ENCODE data around the gene COA8. TPM values are rescaled to one million over a fixed set of nuclear protein-coding genes. Genes with fewer than 3 reads are reported as not detected.
A peak's percentile ranks its signal among the peaks of the same experiment; 100 is the strongest.

The COA8 gene
- total and polyA plus RNA-seq, 2 of the 4 experiments (the other 2 are of a cell fraction): 12.2 to 21.1 TPM

GRCh38 chr14:103520269-103520656, 42.5 kb upstream of the COA8 start:
- Histone ChIP-seq H3K14ac (replicated peaks; ENCODE audit: low read depth, low read length) (no peak overlapping the region), H3K27me3 (ENCODE audit: control insufficient read depth, insufficient read depth, low read length) (peaks cover 15% of the 10 kb centered on the region), H2AFZ (replicated peaks; ENCODE audit: low read length, poor library complexity) (no peak overlapping the region), H3K4ac (ENCODE audit: low read depth, low read length) (no peak overlapping the region), H2AK9ac (replicated peaks; ENCODE audit: low read depth, low read length, poor library complexity) (peak overlapping the region; percentile 25), H2BK15ac (ENCODE audit: low read depth, low read length) (no peak overlapping the region), H3K4me3 (ENCODE audit: insufficient read depth, low read depth, low read length) (no peak overlapping the region), H3K56ac (ENCODE audit: extremely low read depth, insufficient read depth, low read length) (no peak overlapping the region), H2BK20ac (ENCODE audit: low read depth, low read length) (no peak overlapping the region), H2BK5ac (ENCODE audit: low read depth, low read length, poor library complexity, severe bottlenecking) (no peak overlapping the region), H3K79me1 (ENCODE audit: low read depth in 1 of 2, low read length in 2 of 2) (peaks cover 0 to 5% of the 10 kb centered on the region in 2 experiments; a peak in 1 of 4 replicates), H3K27ac (ENCODE audit: insufficient read depth, low read length) (no peak overlapping the region), H4K91ac (ENCODE audit: insufficient read depth, low read depth, low read length) (no peak overlapping the region), H2BK120ac (ENCODE audit: low read depth, low read length) (no peak overlapping the region), H3K9me1 (ENCODE audit: insufficient read depth, low read length) (no peaks in the 10 kb centered on the region), H4K5ac (ENCODE audit: low read depth, low read length) (no peak overlapping the region), H3K18ac (ENCODE audit: low read depth, low read length) (no peak overlapping the region), H3K23ac (ENCODE audit: low read depth, low read length) (no peak overlapping the region), H3K36me3 (ENCODE audit: control insufficient read depth, insufficient read depth, low read length) (no peaks in the 10 kb centered on the region), H3K4me2 (ENCODE audit: low read depth, low read length) (no peak overlapping the region), H4K8ac (ENCODE audit: low read depth in 2 of 2, low read length in 2 of 2) (no peak overlapping the region), H2AK5ac (ENCODE audit: low read depth, low read length) (no peak overlapping the region), H3K9ac (ENCODE audit: low read depth, low read length) (no peak overlapping the region), H4K20me1 (ENCODE audit: insufficient read depth, low read length) (peaks cover 11% of the 10 kb centered on the region), H3K4me1 (ENCODE audit: control insufficient read depth, insufficient read depth, low read length) (peaks cover 18% of the 10 kb centered on the region), H3K9me3 (ENCODE audit: control insufficient read depth, insufficient read depth, low read length) (no peaks in the 10 kb centered on the region)
- no peak for TF ChIP-seq FOS (IDR thresholded peaks at IDR 0.05; ENCODE audit: low read depth, low read length)
- TF ChIP-seq ELK1 (IDR thresholded peaks at IDR 0.05; ENCODE audit: borderline replicate concordance, low read depth, low read length): no peak
- no peak for TF ChIP-seq USF2 (IDR thresholded peaks at IDR 0.05; ENCODE audit: low read depth, low read length)
- no peak for TF ChIP-seq MXI1 (IDR thresholded peaks at IDR 0.05; ENCODE audit: borderline replicate concordance, low read depth, low read length)
- no peak for TF ChIP-seq RCOR1 (IDR thresholded peaks at IDR 0.05; ENCODE audit: insufficient replicate concordance, low read length)
- TF ChIP-seq SMC3 (IDR thresholded peaks at IDR 0.05; ENCODE audit: low read depth, low read length): no peak
- TF ChIP-seq RAD21 (IDR thresholded peaks at IDR 0.05; ENCODE audit: low read length): no peak
- no peak for TF ChIP-seq NFE2L2 (IDR thresholded peaks at IDR 0.05; ENCODE audit: low read depth, low read length)
- no peak for TF ChIP-seq MAFK (IDR thresholded peaks at IDR 0.05; ENCODE audit: low read depth, low read length)
- no peak for TF ChIP-seq CEBPB (IDR thresholded peaks at IDR 0.05; ENCODE audit: low read depth, low read length)
- no peak for TF ChIP-seq MAZ (IDR thresholded peaks at IDR 0.05; ENCODE audit: borderline replicate concordance, low read depth, low read length)
- TF ChIP-seq CHD1 (IDR thresholded peaks at IDR 0.05; ENCODE audit: low read depth, low read length): no peak
- TF ChIP-seq POLR2A (IDR thresholded peaks at IDR 0.05; ENCODE audit: low read depth, low read length): no peak
- TF ChIP-seq RFX5 (IDR thresholded peaks at IDR 0.05; ENCODE audit: low read depth, low read length): no peak
- TF ChIP-seq BHLHE40 (IDR thresholded peaks at IDR 0.05; ENCODE audit: low read depth, low read length): no peak
- no peak for TF ChIP-seq CTCF (conservative IDR thresholded peaks at IDR 0.05; ENCODE audit: low read depth, low read length)
- no peak for ATAC-seq (ENCODE audit: low read depth)
- ChIA-PET POLR2A (ENCODE audit: unreplicated experiment) (no interaction called here), CTCF (interaction anchor here (0.5 to 0.6 kb wide), 2 partner anchors 20 to 306 kb away, joined by 4 read pairs; no protein-coding TSS in a partner anchor)
- dilution Hi-C loops (cut with HindIII; ENCODE audit: low sequenced_read_pairs, unreplicated experiment): no loop called here
- BruUV-seq (replicated peaks): no TSS peak
- 79% methylated on average over 3 of the region's 10 CpGs; no CpG with 5 or more reads in 1 of the 2 experiments for WGBS, 2 experiments (ENCODE audit: extremely low coverage in 2 of 2, insufficient read length in 1 of 2)
- in situ Hi-C loops (cut with MboI; ENCODE audit: low sequenced_read_pairs): no loop called here
- intact Hi-C loops (cut with micrococcal nuclease): no loop called here
- no peak for DNase-seq
